T-helper 1 cell (primary cell): ENCODE results near the gene TMEM132C.

Experiments
- DNase-seq, 5 donors: peaks; one replicate each; pipeline ENCODE4 v3.0.0-alpha.2; 2012 to 2020

TMEM132C gene

DNA sequence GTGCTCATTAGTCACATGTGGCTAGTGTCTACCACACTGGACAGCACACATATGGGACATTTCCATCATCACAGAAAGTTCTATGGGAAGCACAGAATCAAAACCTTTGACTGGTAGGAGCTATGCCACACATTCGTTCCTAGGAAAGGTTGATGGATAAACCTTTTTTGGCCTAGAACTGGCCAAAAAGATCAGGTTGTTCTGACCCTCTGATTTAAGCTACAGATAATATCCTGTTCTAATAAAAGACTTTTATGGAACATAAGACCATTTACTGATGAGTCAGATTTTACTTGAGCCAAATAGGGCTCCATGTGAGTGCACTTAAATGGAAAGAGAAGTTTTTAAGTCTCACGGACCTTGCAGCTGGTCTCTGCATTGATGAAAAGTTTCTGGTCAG, 413.6 kb downstream of the TMEM132C start:
- no peak for DNase-seq

DNA sequence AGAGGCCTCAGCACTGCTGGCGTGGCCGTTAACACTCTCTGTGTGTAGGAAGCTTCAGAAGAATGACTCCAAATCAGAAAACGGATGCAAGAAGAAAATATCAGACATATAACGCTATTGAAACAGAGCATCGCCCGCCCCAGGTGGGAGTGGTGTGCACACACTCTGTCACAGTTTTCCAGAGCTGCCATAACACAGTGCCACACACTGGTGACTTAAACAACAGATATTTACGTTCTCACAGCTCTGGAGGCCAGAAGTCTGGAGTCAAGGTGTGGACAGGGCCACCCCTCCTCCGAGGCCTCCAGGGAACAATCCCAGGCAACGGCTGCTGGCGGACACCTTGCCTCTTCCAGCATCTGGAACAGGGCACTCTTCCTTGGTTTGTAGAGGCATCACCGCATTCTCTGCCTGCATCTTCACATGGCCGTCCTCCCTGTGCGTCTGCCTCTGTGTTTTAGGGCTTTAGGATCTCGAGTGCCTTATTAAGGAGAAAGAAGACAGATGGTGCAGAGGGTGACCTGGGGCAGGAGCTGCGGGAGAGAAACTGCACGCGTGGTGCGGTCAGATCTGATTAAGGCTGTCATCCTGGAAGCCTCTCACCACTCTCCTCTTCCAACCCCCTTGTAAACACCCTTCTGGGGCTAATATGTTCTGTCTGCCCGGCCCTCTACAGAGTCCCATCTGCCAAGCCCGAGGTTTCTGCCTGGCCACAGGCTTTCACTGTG, 415.7 kb downstream of the TMEM132C start:
- DNase-seq, result no peak

DNA sequence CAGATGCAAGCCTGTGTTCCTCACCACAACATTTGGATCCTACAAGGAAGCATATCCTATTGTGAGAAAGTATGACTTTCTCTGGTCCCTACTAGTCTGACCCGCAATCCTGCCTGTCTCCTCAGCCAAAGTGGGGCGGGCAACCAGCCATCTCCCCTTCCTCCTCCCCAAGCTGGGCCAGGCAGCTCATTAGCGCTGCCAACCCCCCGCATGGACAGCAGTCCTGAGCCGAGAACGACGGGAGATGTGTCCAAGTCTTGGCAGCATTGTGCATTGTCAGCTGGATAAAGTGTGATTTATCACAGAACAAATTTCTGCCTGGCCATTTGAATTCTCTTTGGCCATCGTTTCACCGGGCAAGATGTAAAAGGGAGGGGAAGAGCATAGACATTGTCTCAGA, 417.4 kb downstream of the TMEM132C start:
- DNase-seq, result no peak

DNA sequence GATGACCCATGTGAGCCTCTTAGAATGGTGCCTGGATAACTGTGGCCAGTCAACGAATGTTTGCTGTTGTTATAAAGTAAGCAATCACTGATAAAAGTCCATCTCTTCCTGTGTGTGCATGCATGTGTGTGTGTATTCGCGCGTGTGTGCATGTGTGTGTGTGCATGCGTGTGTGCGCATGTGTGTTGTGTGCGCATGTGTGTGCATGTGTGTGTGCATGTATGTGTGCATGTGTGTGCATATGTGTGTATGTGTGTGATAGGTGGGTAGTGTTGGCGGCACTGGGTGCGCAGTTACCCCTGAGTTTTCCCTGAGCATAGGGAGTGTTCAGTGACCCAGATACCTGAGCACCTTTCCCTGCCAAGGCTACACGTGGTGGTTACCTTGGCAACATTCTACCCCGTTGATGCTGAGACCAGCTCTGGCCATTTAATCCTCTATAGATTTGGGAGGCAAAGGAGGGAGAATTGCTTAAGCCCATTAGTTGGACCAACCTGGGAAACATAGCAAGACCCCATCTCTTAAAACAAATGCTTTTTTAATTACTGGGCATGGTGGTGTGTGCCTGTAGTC, 419.0 kb downstream of the TMEM132C start:
- no peak for DNase-seq

DNA sequence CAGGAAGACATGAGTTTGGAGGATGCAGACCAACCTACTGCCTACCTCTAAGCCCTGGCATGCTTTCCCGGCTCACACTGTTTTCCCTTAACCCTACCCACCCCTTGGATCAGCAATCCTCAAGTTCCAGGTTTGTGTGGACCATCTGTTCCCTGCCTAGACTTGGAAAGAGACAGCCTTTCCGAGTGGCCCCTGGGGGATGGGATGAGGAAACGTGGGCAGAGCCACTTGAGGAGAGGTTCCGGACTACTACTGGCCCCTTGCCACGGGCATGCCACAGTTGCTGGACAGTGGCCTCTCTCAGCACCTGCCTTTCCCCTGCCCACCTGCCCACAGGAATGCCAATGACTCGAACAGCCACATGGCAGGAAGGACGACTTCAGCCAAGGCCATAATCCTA, 420.9 kb downstream of the TMEM132C start:
- DNase-seq, result no peak

DNA sequence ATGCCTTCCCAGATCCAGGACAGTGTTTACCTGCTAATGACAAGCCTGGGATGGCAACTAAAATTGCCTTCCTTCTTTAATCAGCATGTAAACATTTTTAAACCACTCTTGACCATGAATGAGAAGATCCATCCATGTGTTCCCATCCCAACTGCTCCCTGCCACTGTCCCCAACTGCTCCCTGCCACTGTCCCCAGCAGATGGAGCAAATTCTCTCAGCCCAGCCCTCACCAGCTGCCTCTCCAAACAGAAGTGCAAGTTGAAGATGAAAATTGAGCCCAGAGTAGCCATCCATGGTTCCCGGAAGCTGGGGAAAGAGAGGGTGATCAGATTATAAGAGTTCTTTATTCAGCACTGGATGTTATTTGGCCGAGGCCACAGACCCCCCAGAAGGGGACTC, 423.7 kb downstream of the TMEM132C start:
- DNase-seq, result no peak

DNA sequence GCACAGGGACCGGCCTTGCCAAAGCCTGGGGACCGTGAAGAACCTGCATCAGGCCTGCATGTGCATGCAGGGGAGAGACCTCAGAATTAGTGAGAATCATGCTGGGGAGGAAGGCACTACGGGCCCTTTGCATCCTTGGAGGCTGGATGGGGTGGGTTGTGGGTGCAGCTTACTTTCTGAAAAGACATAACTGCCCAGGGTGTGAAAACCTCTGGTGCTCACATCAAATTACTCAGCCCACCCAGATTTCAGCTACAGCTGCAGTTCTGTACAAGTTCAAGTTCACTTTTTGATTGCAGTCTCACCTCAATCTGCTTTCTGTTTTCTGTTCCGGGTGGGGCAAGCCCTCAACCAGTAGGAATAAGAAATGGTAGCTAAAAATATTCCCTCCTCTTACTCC, 426.1 kb downstream of the TMEM132C start:
- DNase-seq, result no peak

DNA sequence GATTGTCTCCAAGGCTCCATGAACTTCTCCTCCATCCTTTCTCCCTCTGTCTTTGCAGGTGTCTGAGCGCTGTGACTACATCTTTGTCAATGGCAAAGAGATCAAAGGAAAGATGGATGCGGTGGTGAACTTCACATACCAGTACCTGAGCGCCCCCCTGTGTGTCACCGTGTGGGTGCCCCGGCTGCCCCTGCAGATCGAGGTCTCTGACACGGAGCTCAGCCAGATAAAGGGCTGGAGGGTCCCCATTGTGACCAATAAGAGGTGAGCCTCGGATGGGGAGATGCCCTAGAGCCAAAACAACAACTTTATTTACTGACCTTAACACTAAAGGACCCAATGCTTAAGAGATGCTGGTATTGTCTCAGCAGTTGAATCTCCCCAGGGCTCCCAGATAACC, 426.8 kb downstream of the TMEM132C start:
- DNase-seq, result no peak

DNA sequence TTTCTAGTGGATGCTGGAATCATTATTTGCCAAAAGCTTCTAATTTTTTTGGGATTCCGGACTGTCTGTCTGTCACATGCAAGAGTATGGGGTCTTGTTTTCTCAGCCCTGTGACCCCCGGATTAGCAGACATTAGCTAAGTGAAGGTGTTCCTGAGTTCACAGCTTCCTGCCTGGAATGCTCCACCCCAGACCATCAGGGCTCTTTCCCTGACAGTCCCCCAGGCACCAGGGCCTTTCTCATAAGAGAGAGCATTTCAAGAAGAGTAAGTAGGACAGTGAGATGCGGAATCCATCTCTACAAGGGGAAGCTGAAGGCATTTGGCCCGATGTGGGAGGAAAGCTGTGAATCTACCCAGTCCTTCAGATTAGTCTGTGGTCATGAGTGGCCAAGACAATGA, 427.5 kb downstream of the TMEM132C start:
- DNase-seq, result no peak

DNA sequence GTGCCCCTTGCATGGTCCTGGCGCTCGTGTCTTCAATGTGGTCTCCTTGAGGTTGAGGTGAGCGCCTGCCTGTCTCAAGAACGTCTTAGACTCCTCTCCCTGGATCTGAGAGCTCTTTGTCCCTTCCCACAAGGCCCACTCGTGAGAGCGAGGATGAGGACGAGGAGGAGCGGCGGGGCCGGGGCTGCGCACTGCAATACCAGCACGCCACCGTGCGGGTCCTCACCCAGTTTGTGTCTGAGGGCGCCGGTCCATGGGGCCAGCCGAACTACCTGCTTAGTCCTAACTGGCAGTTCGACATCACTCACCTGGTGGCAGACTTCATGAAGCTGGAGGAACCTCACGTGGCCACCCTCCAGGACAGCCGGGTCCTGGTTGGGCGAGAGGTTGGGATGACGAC, 428.7 kb downstream of the TMEM132C start:
- no peak for DNase-seq

DNA sequence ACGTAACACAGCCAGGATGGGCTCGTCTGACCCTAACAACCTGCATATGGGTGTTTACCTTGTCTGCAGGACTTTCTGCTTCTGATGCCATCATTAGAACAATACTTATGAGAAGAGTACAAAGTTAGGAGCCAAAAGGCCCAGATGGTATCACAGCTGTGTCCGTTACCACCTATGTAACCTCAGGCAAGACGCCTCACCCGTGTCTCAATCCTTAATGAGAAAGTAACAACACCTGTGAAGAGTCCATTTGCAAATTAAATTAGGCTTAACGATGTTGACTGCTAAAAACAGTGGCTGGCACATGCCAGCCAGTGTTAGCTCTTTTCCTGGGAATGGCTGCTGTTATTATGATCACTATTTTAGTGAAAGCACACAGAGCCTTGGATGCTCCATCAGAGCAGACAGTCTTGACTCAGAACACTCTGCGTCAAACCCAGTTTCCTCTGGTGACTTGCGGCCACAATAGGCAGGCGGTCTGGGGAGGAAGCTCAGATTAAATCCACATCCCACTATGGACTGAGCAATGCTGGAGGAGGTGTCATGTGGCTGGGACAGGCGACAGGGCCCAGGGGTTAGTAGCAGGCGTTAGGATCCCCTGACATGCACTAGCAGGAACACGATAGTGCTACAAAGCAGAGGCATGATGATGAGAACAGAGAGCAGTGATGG, 431.5 kb downstream of the TMEM132C start:
- DNase-seq, result no peak

DNA sequence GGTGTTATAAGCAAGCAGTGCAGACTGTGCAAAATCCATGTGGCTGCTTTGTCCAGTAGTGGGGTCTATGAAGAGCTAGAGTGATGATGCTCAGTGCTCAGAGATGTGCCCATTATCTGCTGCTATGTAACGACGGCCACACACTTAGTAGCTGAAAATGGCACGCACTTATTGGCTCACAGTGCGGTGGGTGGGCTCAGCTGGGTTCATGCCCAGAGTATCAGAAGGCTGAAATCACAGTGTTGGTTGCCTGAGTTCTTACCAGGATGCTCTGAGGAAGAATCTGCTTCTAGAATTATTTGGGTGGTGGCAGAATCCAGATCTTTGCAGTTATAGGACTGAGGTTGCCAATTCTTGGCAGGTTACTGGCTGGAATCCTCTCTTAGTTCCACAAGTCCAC, 432.1 kb downstream of the TMEM132C start:
- DNase-seq, result no peak

DNA sequence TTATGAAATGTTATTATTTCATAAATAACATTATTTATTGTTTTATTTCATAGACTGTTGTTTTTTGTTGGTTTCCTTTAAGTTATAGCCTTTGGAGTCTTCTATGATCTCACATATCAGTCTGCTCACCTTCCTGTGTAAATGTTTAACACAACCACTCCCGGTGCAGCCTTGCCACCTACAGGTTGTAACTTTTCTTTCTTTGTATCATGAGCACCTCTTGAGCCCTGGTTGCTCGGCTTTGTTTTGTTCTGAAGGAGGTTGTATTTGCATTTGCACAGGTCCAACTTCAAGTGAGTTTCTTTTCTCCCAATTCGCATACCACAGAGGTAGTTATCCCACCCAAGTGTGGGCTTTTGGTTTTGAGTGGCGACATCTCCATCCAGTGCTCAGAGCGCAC, 435.4 kb downstream of the TMEM132C start:
- no peak for DNase-seq

DNA sequence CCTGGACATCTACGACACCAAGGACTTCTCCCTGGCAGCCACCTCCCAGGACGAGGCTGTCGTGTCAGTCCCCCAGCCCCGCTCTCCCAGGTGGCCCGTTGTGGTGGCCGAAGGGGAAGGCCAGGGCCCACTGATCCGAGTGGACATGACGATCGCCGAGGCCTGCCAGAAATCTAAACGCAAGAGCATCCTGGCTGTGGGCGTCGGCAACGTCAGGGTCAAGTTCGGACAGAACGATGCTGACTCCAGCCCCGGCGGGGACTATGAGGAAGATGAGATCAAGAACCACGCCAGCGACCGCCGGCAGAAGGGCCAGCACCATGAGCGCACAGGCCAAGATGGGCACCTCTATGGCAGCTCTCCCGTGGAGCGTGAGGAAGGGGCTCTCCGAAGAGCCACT, 438.2 kb downstream of the TMEM132C start:
- DNase-seq, result no peak

DNA sequence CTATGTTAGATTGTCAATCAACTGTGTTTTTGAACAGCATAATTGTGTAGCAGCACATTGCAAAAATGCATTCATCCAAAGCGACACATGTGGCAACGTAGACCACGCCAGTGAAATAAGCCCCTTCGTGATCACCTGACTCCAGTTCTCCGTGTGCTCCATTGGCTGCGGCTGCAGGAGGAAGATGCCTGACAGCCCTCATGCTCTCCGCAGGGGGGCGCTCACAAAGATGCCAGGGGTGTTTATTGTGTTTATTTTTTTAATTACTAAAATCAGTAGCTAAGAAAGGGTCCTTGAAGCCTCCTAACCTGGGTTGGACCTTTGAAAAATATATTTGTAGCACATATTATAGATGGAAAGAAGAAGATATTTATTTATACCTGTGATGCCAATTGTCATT, 440.5 kb downstream of the TMEM132C start:
- no peak for DNase-seq

DNA sequence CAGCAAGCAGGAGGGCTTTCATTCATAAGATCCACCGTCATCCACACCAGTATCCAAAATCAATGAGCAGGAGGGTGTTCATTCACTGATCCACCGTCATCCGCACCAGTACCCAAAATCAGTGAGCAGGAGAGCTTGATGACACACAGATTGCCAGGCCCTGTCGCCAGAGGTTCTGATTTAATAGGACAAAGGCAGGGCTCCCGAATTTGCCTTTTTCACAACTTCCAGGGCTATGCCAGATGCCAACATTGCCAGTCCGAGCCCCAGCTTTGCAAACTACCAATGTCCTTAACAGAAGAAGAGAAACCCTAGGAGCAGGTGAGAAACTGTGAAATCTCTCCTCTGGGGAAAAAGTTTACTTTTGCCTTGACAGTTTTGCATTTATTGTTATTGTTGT, 441.8 kb downstream of the TMEM132C start:
- DNase-seq, result no peak

DNA sequence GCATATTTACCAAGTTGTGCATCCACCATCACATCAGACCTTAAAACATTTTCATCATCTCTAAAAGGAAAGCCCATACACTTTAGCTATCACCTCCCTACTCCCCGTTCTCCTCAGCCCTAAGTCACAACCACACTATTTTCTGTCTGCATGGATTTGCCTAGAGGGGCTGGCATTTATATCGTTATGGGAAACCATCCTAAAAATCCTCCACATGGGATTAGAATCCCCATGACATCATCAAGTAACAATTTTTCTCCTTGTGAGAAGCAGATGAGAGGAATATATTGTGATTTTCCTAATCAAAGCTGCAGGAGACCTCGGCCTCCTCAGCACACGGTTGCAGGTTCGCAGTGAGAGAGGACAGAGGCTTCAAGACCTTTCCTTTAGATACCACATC, 442.7 kb downstream of the TMEM132C start:
- no peak for DNase-seq

DNA sequence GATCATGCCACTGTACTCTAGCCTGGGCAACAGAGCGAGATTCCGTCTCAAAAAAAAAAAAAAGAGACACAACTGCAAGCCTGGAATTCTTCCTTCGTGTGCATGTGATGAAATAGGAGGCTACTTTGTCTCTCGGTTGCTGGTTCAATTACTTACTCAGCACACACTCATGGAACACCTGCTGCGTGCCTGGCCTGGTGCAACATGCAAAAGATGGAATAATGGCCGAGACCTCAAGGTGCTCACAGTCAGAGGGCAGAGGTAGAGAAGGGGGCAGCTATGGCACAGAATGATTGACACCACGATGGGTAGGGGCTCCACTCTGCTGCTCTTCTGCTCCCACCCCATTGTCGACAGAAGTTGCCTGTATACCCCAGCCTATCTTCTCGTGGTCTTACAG, 444.5 kb downstream of the TMEM132C start:
- DNase-seq, result no peak

DNA sequence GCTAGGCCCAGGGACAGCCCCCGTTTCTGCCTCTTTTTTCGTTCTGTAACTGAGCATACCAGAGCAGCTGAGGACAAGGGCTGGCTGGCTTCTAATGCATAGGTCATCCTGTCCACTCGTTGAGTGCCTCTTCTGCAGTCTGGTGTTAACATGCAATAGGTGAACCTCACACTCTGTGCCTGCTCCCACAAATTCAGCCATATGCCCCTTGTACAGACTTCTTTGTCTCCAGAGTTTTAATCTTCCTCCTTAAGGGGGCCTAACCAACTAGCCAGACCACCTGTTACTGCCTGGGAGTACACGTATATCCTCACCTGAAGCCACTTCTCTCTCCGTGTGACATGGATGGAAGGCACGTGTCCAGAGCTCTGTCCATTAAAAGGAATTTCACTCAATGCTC, 445.7 kb downstream of the TMEM132C start:
- DNase-seq, result no peak

DNA sequence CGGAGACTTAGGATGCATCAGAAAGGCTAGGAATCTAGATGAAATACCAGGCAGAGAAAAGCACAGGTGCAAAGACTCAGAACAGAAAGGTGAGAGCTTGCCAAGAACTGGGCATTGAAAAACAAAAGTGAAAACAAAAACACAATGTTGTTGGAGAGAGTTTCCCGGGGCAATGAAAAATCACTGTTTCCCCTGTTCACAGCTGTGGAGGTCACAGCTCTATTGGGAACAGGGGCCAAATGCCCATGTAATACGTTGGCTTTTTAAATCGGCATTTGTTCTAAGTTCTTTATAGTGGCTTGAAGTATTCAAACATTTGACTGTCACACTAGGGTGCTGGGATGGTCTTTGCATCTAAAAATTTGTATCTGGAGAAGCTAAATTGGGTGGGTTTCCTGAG, 448.5 kb downstream of the TMEM132C start:
- no peak for DNase-seq

DNA sequence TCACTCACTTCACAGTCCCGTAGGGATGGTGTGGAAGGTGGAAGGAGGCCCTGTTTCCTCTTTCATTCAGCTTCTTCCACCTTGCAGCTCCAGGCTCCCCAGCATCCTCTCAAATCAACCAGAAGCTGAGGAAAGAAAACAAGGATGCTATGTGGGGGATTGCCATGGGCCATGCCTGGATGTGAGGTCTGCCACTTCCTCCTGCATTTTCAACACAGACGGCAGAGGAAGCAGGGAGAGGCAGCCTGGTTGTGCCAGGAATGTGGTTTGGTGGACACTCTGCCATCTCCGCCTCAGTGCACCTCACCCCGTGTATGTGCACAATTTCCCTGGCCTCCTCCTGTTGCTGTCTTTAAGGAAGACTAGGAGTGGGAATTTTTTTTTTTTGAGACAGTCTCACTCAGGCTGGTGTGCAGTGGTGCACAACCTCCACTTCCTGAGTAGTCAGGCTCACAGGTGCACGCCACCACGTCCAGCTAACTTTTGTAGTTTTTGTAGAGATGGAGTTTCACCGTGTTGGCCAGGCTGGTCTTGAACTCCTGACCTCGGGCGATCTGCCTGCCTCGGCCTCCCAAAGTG, 457.6 kb downstream of the TMEM132C start:
- no peak for DNase-seq

DNA sequence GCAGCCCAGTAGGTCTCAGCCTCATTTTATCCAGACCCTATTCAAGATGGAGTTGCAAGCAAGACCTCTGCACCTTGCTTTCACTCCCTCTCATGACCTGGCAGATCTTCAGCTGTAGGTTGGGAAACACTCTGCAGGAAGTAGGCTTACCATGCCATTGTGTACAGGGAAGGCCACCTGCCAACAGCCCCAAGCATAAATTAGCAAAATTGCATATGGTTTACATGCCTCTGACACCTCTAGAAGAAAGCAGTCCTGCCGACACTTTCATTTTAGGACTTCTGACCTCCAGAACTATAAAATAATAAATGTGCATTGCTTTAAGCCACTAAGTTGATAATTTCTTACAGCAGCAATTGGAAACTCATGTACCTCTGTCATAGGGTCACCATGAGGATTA, 459.9 kb downstream of the TMEM132C start:
- no peak for DNase-seq

DNA sequence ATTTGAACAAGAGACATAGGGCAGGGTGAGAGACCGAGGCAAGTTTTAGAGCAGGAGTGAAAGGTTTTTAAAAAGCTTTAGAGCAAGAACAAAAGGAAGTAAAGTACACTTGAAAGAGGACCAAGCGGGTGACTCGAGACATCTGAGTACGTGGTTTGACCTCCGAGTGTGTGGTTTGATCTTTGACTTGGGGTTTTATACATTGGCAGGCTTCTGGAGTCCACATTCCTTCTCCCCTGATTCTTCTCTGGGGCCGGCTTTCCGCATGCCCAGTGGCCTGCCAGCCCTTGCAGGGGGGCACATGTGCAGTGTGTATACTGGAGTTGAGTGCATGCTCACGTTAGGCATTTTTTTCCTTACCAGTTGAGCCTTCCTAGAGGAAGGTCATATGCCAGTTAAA, 460.5 kb downstream of the TMEM132C start:
- DNase-seq, result no peak

DNA sequence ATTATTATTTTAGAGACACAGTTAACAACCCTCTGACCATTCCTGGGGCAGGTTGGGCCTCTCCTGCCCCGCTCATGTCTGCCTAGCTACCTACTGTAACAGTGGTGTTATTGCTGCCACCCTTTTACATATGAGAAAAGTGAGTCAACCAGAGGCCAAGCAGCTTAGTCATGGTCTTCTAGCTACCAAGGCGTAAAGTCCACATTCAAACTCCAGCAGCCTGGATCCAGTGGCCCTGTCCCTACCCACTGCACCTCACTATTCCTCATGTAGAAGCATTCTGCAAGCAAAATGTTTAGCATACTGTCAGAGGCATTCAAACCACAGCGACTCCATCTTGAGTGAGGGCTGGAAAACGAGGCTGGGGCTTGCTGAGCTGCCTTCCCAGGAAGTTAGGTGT, 461.0 kb downstream of the TMEM132C start:
- DNase-seq, result no peak
